Left lung (tissue), 10 donors: ENCODE results near the gene SIX3. TPM values are rescaled to one million over a fixed set of nuclear protein-coding genes. Genes with fewer than 3 reads are reported as not detected.
A peak's percentile ranks its signal among the peaks of the same experiment; 100 is the strongest.

Source experiments
- ATAC-seq: fragments of 200-7000 bp; cut with Tn5 transposase; one replicate; pipeline ENCODE4 v1.9.1; 2020; ENCODE audit warnings: moderate library complexity
- DNase-seq, 4 donors: peaks; one replicate each; pipeline ENCODE4 v3.0.0-alpha.2; 2013 to 2020
- H3K27ac ChIP-seq, 2 donors: fragments of 200-600 bp; sonication (generic) in 1 of 2; one replicate each; pipeline versions ENCODE4 v1.5.0 to v1.8.0; 2020 to 2021
- H3K27me3 ChIP-seq, 2 donors: fragments of 200-600 bp; sonication (generic) in 1 of 2; one replicate each; pipeline versions ENCODE4 v1.5.0 to v1.8.0; 2020 to 2021
- H3K36me3 ChIP-seq, 2 donors: fragments of 200-600 bp; sonication (generic) in 1 of 2; one replicate each; pipeline versions ENCODE4 v1.5.0 to v1.8.0; 2020 to 2021
- H3K4me1 ChIP-seq, 2 donors: fragments of 200-600 bp; one replicate each; pipeline ENCODE4 v1.8.0; 2021
- H3K4me3 ChIP-seq, 2 donors: fragments of 200-600 bp; sonication (generic) in 1 of 2; one replicate each; pipeline versions ENCODE4 v1.5.0 to v1.8.0; 2020 to 2021; ENCODE audit warnings: mild to moderate bottlenecking in 1 of 2
- H3K9me3 ChIP-seq, 2 donors: fragments of 200-600 bp; sonication (generic) in 1 of 2; one replicate each; pipeline versions ENCODE4 v1.5.0 to v1.8.0; 2020 to 2021
- CTCF ChIP-seq, 2 donors: fragments of 200-600 bp; sonication (generic) in 1 of 2; IDR thresholded peaks; one replicate each; pipeline versions ENCODE4 v1.5.0 to v1.8.0; 2021; ENCODE audit warnings: antibody characterized with exemption in 2 of 2
- intact Hi-C, 2 donors: fragments of 100-400 bp; cut with DNase I; formaldehyde crosslinking; loops; one replicate each; pipeline versions ENCODE4 v1.11.2 to v1.14.2; 2022
- polyA plus RNA-seq, 6 donors: library from polyadenylated mRNA; unstranded; fragments of 120-200 nt; gene quantifications; one replicate each; pipeline ENCODE4 v1.2.1, GENCODE V29; 2013; ENCODE audit not compliant: insufficient read length in 6 of 6
- total RNA-seq, 2 donors: library from RNA; stranded (reverse); fragmentation: NEBNext Ultra II Directional; extraction: Animal tissue kit (Norgen Biotek cat#: 25700); gene quantifications; one replicate each; pipeline ENCODE4 v1.2.1, GENCODE V29; 2021
- donor health status: DM: no; HTN: yes; CAD: no.
- donor health status: DM: no; HTN: no; CAD: no.

SIX3 gene
- total and polyA plus RNA-seq, 8 donors, result not detected

- TF ChIP-seq CTCF (IDR thresholded peaks at IDR 0.05), result no peak
- Histone ChIP-seq H3K4me3 (no peak overlapping the region), H3K27me3 (peaks cover 44 to 92% of the 10 kb centered on the region in 2 donors), H3K36me3 (no peaks in the 10 kb centered on the region), H3K9me3 (no peaks in the 10 kb centered on the region), H3K4me1 (peaks cover 16 to 30% of the 10 kb centered on the region in 2 donors), H3K27ac (no peak overlapping the region)
- no peak for DNase-seq
- no peak for ATAC-seq
- intact Hi-C loops, result loop anchor here in 1 of 2 donors (10.0 kb wide), 2 partner anchors 480 to 560 kb away; no protein-coding TSS in a partner anchor
Observed at GRCh38 chr2:44954889-44955592, 13.5 kb downstream of the SIX3 start.

- H3K4me1 ChIP-seq, result peaks cover 16 to 30% of the 10 kb centered on the region in 2 donors
- no peaks in the 10 kb centered on the region for H3K9me3 ChIP-seq
- peak; percentile 84 to 91 for TF ChIP-seq CTCF (IDR thresholded peaks at IDR 0.05)
- peak; percentile 65 to 94 (median 76) for DNase-seq
- intact Hi-C loops, result loop anchor here in 1 of 2 donors (10.0 kb wide), 2 partner anchors 481 to 561 kb away; no protein-coding TSS in a partner anchor
- peak; percentile 87 for ATAC-seq
- H3K4me3 ChIP-seq, result no peak overlapping the region
- H3K27ac ChIP-seq, result no peak overlapping the region
- H3K27me3 ChIP-seq, result peaks cover 44 to 93% of the 10 kb centered on the region in 2 donors
- H3K36me3 ChIP-seq, result no peaks in the 10 kb centered on the region
Observed at GRCh38 chr2:44955593-44956392, 14.3 kb downstream of the SIX3 start.

GRCh38 chr2:44956843-44957242 is 15.3 kb downstream of the SIX3 start:
- Histone ChIP-seq H3K4me3 (no peak overlapping the region), H3K36me3 (no peaks in the 10 kb centered on the region), H3K4me1 (peaks cover 16 to 28% of the 10 kb centered on the region in 2 donors), H3K9me3 (no peaks in the 10 kb centered on the region), H3K27ac (no peak overlapping the region), H3K27me3 (peaks cover 41 to 92% of the 10 kb centered on the region in 2 donors)
- no peak for TF ChIP-seq CTCF (IDR thresholded peaks at IDR 0.05)
- intact Hi-C loops, result loop anchor here in 1 of 2 donors (10.0 kb wide), 2 partner anchors 482 to 562 kb away; no protein-coding TSS in a partner anchor
- DNase-seq (peak in 1 of 4 donors; percentile 71), ATAC-seq (no peak)

GRCh38 chr2:44957656-44958327 is 16.3 kb downstream of the SIX3 start:
- Histone ChIP-seq H3K27me3 (peaks cover 32 to 91% of the 10 kb centered on the region in 2 donors), H3K36me3 (no peaks in the 10 kb centered on the region), H3K27ac (no peak overlapping the region), H3K4me1 (peaks cover 7 to 19% of the 10 kb centered on the region in 2 donors), H3K4me3 (no peak overlapping the region), H3K9me3 (no peaks in the 10 kb centered on the region)
- TF ChIP-seq CTCF (IDR thresholded peaks at IDR 0.05), result no peak
- ATAC-seq (no peak), DNase-seq (no peak)
- intact Hi-C loops, result loop anchor here in 1 of 2 donors (10.0 kb wide), 2 partner anchors 483 to 563 kb away; no protein-coding TSS in a partner anchor
